GM18873 (cell line): ENCODE measurements around the gene ALDH16A1.
A peak's percentile ranks its signal among the peaks of the same experiment; 100 is the strongest.

ENCODE experiments used
- ATAC-seq: cut with Tn5 transposase; IDR thresholded peaks from one replicate; pipeline ENCODE4 v1.9.1; 2021; ENCODE audit warnings: mild to moderate bottlenecking, moderate library complexity, moderate number of reproducible peaks; ENCODE audit not compliant: unreplicated experiment, low FRiP score

ALDH16A1 gene

DNA sequence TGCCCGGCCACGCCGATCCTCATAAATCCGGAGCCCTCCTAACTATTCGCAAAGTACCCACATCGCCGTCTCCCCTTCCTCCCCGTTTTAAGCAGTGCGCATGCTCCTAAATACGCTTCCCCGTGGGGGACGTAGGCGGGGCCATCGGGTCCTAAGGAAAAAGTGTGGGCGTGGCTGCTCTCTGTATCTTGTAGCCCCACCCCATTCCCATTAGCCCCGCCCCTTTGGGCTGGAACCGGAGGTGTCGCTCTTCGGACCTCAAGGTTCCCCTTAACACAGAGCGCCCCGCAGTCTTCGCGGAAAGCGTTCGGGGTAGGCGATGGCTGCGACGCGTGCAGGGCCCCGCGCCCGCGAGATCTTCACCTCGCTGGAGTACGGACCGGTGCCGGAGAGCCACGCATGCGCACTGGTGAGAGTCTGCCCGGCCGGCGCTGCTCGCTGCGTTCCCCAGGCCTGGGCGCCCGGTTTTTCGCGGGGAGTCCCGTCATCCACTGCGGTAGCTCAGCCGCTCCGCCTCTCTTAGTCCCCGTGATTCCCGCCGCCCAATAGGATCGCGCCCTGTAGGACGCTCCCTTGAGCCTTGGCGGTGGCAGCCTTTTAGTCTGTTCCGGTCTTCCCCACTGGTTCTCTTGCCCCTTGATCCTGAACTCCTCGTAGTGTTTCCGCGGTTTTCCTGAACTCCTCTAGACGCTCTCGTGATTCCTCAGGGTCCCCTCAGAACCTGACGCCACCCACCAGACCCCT is at the start of gene ALDH16A1:
Gene ALDH16A1, plus strand, starts transcription at position 213 of the 744 bp plus-strand sequence. Its CDS starts 107 bp downstream, at position 320.
- peak; percentile 75 for ATAC-seq

GRCh38 chr19:49403404-49404187 is 49.4 kb upstream of the ALDH16A1 start:
- ATAC-seq: no peak

DNA sequence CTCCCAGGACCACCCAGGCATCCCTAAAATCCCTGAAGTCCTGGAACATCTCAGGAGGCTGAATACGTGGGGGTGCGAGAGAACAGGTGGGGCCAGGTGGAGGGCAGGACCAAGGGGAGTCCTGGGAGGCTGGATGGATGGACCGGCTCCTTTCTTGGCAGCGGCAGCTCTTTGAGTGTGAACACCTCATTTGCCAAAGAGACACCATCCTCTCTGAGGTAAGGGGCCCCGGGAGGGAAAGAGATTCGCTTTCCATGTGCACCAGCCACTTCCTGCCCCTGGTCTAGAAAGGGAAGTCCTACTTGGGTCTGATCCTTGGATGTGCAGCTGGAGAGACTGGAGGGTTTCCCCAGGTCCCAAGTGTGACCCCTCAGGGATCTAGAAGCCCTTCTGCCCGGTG is 45.9 kb upstream of the ALDH16A1 start:
- no peak for ATAC-seq

DNA sequence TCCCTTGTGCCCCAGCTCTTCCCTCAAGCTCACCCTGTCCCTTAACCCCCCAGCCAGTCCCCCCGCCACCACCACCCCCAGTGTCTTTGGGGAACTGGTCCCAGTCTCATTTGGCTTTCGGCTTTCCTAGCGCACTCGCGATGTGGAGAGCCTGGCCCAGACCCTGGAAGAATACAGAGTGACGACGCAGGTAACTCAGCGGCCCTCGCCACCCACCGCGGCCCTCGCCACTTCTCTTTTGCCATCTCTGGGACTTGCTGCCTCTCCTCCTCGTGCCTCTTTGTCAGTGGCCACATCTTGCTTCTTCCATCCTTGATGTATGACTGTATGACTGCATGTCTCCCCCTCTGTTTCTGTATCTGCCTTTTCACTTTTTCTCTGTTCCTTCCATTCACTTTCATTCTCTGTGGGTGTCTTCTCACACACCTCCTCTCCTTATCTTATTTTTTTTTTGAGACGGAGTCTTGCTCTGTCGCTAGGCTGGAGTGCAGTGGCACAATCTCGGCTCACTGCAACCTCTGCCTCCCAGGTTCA is 45.5 kb upstream of the ALDH16A1 start:
- ATAC-seq: no peak

GRCh38 chr19:49408816-49409440 is 44.1 kb upstream of the ALDH16A1 start:
- no peak for ATAC-seq

DNA sequence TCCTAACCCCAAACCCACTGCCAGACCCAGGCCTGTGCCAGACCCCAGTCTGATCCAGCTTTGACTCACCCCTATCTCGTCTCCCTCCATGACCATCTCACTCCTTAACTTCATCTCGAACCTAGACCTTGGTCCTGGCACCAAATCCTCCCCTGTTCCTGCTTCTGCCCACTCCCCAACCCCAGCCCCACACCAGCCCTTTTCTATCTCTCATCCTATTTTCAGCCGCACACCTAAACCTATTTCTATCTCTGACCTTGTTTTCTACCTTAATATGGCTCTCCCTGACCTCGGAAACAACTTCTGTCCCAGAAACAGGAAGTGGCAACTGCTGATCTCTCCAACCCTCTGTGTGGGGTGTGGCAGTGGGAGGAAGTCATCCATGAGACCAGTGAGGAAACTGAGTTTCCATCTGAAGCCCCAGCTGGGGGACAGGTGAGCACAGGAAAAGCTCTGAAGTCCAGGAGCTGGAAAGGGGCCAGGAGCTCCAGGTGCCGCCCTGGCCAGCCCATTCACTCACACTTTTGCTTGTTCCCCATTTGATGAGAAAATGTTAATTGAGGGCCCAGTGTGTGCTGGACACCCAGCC is 43.5 kb upstream of the ALDH16A1 start:
- no peak for ATAC-seq

DNA sequence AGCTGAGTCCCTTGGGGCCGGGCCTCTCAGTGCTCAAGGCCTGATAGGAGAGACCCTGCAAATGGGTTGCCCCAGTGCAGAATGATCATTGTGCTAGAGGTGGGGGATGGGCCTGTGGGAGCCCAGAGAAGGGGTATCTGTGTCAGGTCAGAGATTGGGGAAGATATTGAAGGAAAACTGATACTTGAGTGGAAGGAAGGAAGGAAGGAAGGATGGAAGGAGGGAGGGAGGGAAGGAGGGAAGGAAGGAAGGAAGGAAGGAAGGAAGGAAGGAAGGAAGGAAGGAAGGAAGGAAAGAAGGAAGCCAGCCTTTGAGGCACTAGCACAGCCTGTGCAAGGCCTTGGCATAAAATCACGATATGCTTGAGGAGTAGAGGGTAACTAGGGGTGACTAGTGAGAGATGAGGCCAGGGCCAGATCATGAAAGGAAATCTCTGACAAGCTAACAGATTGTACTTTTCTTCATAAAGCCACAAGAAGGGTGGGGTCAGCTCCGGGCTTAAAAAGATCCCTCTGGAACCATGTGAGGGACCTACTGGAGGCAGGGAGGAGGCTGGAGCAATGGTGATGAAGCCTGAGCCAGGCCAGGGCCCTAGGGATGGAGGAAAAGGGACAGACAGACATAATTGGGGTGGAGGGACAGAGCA is 41.2 kb upstream of the ALDH16A1 start:
- ATAC-seq: no peak

- ATAC-seq: no peak
Measured at GRCh38 chr19:49413348-49413747, 39.7 kb upstream of the ALDH16A1 start.

GRCh38 chr19:49414256-49414655 is 38.8 kb upstream of the ALDH16A1 start:
- no peak for ATAC-seq

DNA sequence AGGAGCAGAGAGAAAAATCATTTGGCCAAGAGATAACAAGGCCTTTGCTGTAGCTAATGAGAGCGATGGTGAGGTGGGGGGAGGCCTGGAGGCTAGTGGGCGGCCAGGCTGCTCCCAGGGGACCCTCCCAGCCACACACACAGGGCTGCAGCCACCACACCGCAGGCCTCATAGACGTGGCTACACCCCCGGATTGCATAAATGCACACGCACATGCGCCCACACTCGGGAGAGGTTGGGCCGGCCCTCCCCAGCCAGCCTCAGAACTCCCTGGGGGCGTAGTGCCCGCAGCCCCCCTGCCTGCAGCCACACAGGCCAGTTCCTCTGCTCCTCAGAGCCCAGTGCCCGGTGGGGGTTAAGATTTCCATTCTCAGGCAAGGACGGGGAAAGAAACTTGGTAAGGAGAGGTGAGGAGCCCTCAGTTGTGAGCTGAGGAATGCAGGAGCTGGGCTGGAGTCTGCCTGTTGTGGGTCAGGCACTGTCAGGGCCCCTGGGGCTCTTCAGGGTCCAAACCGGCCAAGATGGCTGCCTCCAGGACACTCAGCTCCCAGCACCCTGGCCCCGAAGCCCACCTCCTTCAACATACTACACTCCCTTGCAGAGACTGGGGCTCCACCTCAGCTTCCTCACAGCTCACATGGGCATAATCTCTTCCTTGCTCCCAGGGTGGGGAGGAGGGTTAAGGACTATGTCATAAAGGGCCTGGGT is 37.8 kb upstream of the ALDH16A1 start:
- no peak for ATAC-seq

- ATAC-seq: no peak
Measured at GRCh38 chr19:49415810-49416200, 37.2 kb upstream of the ALDH16A1 start.

GRCh38 chr19:49417088-49417487 is 35.9 kb upstream of the ALDH16A1 start:
- ATAC-seq: no peak

DNA sequence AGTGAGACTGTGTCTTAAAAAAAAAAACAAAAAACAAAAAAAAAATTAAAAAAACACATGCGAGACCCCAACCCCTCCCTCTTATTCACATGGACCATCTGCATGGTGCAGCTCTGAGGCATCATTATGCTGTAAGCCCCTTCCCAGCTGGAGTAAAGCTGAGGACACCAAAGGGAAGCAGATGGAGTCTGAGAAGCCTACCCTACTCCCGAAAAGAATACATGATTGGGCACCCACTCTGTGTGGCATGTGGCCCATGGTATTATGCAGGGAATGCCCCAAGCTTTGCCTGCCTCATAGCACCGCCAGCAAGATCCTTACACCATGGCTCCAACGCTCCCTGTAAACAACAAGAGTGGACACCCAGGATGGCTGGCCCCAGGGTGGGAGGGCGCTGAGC is 34.5 kb upstream of the ALDH16A1 start:
- ATAC-seq: no peak

DNA sequence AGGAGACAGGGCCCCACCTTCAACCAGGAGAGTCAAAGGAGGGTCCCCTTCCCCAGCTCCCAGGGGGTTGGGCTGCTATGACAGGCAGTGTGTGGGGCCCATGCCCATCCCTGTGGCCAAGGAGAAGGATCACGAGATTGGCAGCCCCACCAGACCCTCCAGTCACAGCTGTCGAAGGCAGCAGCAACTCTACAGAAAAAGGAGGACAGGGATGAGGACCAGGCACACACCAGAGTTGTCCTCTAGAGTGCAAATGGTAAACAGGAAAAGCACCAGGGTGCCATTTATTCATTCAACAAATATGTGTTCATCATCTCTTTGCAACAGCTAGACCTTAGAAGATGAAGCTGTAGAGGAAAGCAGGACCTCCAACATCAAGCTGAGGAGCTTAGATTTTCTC is 33.9 kb upstream of the ALDH16A1 start:
- ATAC-seq: no peak

GRCh38 chr19:49420227-49420626 is 32.8 kb upstream of the ALDH16A1 start:
- ATAC-seq: no peak

DNA sequence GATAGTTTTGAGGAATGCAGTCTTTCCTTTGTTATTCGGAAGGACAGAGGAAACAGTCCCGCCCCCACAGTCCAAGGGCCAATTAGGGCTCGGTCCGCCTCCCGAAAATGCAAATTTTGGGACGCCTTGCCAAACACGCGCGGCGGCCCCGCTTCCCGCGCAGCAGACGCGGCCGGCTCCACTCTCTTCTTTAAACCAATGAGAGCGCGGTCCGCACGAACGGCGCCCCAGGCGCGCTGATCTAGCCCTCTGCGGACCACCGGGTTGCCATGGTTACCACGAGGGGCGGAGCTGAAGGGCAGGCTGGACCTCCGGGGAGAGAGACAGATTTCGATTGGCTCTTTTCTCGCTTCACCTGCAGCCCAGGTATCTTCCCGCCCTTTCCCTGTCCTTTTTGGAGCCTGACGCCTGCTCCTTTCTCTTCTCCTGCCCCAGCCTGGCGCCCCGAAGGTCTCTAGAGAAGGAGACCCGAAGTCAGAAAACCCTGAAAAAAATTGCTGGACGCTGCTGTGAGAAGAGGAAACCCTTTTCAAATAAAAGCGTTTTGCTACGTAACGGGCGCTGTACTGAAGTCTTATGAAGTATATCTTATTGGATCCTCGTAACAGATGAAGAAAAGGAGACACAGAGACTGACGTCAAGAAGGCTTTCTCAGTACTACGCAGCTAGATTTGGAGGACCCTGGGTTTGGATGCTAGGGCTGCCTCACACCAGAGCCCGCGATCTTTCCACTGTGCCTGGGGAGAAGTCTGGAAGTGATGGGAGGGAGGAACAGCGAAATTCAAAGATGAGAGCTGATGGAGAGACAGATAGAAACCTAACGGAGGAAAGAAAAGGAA is 31.8 kb upstream of the ALDH16A1 start:
- ATAC-seq: no peak

DNA sequence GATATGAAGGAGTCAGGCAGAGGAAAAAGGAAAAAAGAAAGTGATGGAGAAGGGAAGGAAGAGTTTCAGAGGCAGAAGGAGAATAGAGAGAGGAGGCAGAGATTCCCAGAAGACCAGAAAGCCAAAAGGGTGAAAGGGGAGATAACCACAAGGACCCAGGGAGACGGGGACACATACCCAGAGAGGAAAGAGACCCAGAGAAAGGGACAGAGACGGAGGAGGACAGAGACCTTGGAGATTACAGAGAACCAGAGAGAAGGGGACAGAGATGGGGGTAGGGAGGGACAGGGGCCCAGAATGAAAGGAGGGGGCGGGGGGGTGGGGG is 31.2 kb upstream of the ALDH16A1 start:
- ATAC-seq: no peak

DNA sequence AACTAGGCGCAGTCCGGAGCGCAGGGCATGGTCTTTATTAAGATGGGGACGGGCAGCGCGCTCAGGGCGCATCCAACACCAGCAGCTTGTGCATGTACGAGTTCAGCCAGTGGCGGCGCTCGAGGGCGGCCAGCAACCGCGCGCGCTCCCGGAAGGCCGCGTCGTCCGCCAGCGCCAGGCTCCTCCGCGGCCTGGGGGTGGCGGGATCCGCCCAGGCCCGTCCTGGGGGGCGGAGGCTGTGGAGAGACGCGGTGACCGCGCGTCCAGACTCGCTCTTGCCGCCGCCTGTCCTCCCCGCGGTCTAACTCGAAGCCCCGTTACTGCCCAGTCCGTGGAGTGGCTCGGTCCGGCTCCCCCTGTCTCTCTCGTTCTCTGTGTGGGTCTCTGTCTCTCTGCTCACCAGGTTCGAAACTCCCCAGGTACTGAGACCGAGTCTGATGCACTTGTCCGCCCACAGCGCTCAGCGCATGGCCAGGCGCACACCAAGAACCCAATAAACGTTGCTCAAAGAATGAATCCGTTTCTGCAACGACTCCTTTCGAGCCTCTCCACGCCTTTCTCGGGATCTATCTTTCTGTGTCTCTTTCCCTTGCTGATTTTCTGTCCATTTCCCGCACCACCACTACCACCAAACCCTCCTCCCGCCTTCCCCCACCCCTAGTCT is 30.5 kb upstream of the ALDH16A1 start:
- no peak for ATAC-seq
